Naive thymus-derived CD4-positive, alpha-beta T cell (primary cell): Measurements from ENCODE around the gene DKC1. TPM values are rescaled to one million over a fixed set of nuclear protein-coding genes. Genes with fewer than 3 reads are reported as not detected.

Experiments
- ATAC-seq: fragments of 150-1000 bp; cut with Tn5 transposase; 2 replicates; pipeline ENCODE4 v1.10.0; 2021; ENCODE audit warnings: mild to moderate bottlenecking, moderate library complexity
- CTCF ChIA-PET: fragments of 350-600 bp; sonication (Branson Sonifier 250); formaldehyde crosslinking; loops from one replicate; lab custom pipeline; 2021; ENCODE audit warnings: antibody characterized with exemption; lab: Charles Lee
- POLR2A ChIA-PET: fragments of 350-600 bp; sonication (Branson Sonifier 250); formaldehyde crosslinking; loops from one replicate; lab custom pipeline; 2021; ENCODE audit warnings: antibody characterized with exemption, inconsistent platforms; lab: Charles Lee
- DNase-seq, 9 donors: peaks; one replicate each; pipeline versions ENCODE4 v3.0.0 to v3.0.0-alpha.2; 2020 to 2022; ENCODE audit warnings: mixed read lengths in 1 of 9
- H3K27ac ChIP-seq: one replicate; pipeline ENCODE4 v1.7.0; 2013; ENCODE audit warnings: mild to moderate bottlenecking, low read depth, low read length, moderate library complexity
- H3K27me3 ChIP-seq, 2 donors: one replicate each; pipeline ENCODE4 v1.7.0; 2013; ENCODE audit warnings: low read length in 2 of 2, mild to moderate bottlenecking in 2 of 2, moderate library complexity in 2 of 2; ENCODE audit not compliant: control insufficient read depth in 2 of 2, insufficient read depth in 2 of 2
- H3K36me3 ChIP-seq, 3 experiments: 1 replicate in 2 of 3; 2 replicates in 1 of 3; pipeline ENCODE4 v1.7.0; 2013; ENCODE audit warnings: low read length in 3 of 3, mild to moderate bottlenecking in 3 of 3, moderate library complexity in 1 of 3; ENCODE audit not compliant: insufficient read depth in 3 of 3, control insufficient read depth in 2 of 3
- H3K4me1 ChIP-seq, 2 donors: one replicate each; pipeline ENCODE4 v1.7.0; 2013; ENCODE audit warnings: low read length in 2 of 2, mild to moderate bottlenecking in 2 of 2, moderate library complexity in 1 of 2; ENCODE audit not compliant: control insufficient read depth in 2 of 2, insufficient read depth in 2 of 2
- H3K4me3 ChIP-seq: 2 replicates; pipeline ENCODE4 v1.7.0; 2013; ENCODE audit warnings: mild to moderate bottlenecking, low read length
- H3K9me3 ChIP-seq, 3 experiments: 1 replicate in 2 of 3; 2 replicates in 1 of 3; pipeline ENCODE4 v1.7.0; 2013; ENCODE audit warnings: low read length in 3 of 3; ENCODE audit not compliant: control insufficient read depth in 2 of 3
- H3K27ac Mint-ChIP-seq, 9 donors: one replicate each; pipeline ENCODE4 v1.8.0; 2020 to 2022; ENCODE audit warnings: mixed read lengths in 9 of 9, mild to moderate bottlenecking in 8 of 9, moderate library complexity in 5 of 9, inconsistent platforms in 2 of 9
- H3K27me3 Mint-ChIP-seq, 5 donors: one replicate each; pipeline ENCODE4 v1.8.0; 2021 to 2022; ENCODE audit warnings: mixed read lengths in 5 of 5, mild to moderate bottlenecking in 1 of 5
- H3K36me3 Mint-ChIP-seq, 5 donors: one replicate each; pipeline ENCODE4 v1.8.0; 2020 to 2022; ENCODE audit warnings: mixed read lengths in 5 of 5, mild to moderate bottlenecking in 3 of 5, inconsistent platforms in 1 of 5
- H3K4me1 Mint-ChIP-seq, 7 donors: one replicate each; pipeline ENCODE4 v1.8.0; 2020 to 2022; ENCODE audit warnings: mixed read lengths in 7 of 7, mild to moderate bottlenecking in 3 of 7, inconsistent platforms in 1 of 7
- H3K4me3 Mint-ChIP-seq, 10 donors: one replicate each; pipeline ENCODE4 v1.8.0; 2020 to 2022; ENCODE audit warnings: mild to moderate bottlenecking in 10 of 10, mixed read lengths in 10 of 10, moderate library complexity in 6 of 10, inconsistent platforms in 2 of 10
- H3K9me3 Mint-ChIP-seq, 11 donors: one replicate each; pipeline ENCODE4 v1.8.0; 2020 to 2022; ENCODE audit warnings: mixed read lengths in 11 of 11, mild to moderate bottlenecking in 4 of 11, inconsistent platforms in 1 of 11, moderate library complexity in 1 of 11
- intact Hi-C, 2 donors: fragments of 100-400 bp; cut with micrococcal nuclease; formaldehyde crosslinking; loops; one replicate each; pipeline ENCODE4 v1.15.1; 2023
- polyA plus RNA-seq, 2 donors: library from polyadenylated mRNA; unstranded; fragments of 300-500 nt; fragmentation: Illumina TruSeq; gene quantifications; one replicate each; pipeline ENCODE4 v1.2.3, GENCODE V29; 2021
- total RNA-seq, 6 experiments: library from RNA in 5 of 6; stranded (reverse) in 5 of 6; gene quantifications; 1 replicate in 5 of 6; 2 replicates in 1 of 6; pipeline ENCODE4 v1.2.3 and lab custom pipeline; 2021 to 2026

Gene DKC1
- total and polyA plus RNA-seq, 7 experiments from 2014 or later: 35.4 to 75.0 (median 64.9) TPM

DNA sequence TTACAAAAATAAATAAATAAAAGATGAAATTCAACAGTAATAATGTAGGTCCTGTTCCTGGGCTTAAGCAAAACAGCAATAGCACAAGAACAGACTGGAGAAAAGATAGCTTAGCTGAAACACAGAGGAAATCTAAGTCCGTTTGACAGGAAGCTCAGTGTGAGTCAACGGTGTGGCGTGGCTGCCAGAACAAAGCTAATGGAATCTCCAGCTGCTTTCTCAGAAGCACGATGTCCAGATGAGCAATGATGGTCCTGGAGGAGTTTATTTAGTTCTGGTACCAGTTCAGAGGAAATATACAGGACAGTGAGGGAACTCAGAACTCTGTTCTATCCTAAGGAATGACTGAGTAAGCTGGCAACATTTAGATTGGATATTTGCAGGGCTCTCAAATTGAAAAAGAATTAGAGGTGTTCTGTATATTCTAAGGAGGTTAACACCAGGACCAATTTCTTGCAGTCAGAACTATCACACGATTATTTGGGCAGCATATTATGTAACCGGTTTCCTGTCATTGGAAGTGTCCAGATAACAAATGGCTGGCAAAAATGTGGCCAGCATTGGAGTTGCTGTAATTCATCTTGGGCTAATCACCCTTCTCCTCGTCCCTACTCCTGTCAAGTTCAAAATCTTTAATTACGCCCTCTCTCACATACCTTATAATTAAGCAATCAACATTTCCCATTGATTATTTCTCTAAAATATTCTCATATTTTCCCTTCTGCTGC, 24.5 kb upstream of the DKC1 start:
- CTCF ChIA-PET: interaction anchor here (1.4 to 2.0 kb wide), 2 partner anchors 10 to 11 kb away, joined by 4 to 16 read pairs; no protein-coding TSS in a partner anchor
- Histone ChIP-seq H3K4me3 (peak overlapping the region; percentile 32), H3K27ac (no peak overlapping the region), H3K27me3 (no peaks in the 10 kb centered on the region), H3K36me3 (no peaks in the 10 kb centered on the region), H3K4me1 (peaks cover 29 to 70% of the 10 kb centered on the region in 2 donors), H3K9me3 (no peaks in the 10 kb centered on the region)
- POLR2A ChIA-PET: interaction anchor here (0.6 to 1.7 kb wide), 3 partner anchors 8 to 25 kb away, joined by 3 to 4 read pairs (median 3); no protein-coding TSS in a partner anchor
- Mint-ChIP-seq H3K4me3 (peak overlapping the region in 8 of 10 donors; percentile 26 to 67 (median 38)), H3K9me3 (no peaks in the 10 kb centered on the region), H3K27ac (peak overlapping the region in 5 of 9 donors; percentile 38 to 77 (median 61)), H3K36me3 (peaks cover 0 to 23% (median 0%) of the 10 kb centered on the region in 5 donors), H3K4me1 (peaks cover 28 to 76% (median 55%) of the 10 kb centered on the region in 7 donors), H3K27me3 (no peaks in the 10 kb centered on the region)
- ATAC-seq (peak; percentile 52), DNase-seq (no peak)
- intact Hi-C loops: no loop called here

DNA sequence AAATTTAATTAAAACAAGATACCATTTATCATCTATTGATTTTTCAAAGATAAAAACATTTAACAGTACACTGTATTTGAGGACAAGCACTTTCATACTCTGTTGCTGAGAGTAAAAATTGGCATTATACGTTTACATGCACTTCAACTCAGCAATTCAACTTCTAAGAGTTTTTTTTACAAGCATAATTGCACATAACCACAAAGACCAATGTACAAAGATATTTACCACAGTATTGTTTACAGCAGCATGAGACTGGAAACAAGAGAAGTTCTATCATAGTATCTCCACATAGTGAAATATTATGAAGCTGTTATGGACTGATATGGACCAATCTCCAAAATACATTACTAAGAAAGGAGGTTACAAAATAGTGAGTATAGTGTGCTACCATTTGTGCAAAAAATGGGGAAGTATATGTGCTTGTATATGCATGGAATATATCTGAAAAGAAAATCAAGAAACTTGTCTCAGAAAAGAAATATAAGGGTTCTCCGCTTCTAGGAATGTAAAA, 22.7 kb upstream of the DKC1 start:
- H3K9me3 Mint-ChIP-seq: peaks cover 0 to 3% (median 0%) of the 10 kb centered on the region in 11 donors
- peaks cover 22 to 65% (median 38%) of the 10 kb centered on the region in 7 donors for H3K4me1 Mint-ChIP-seq
- Histone ChIP-seq H3K36me3 (no peaks in the 10 kb centered on the region), H3K4me3 (no peak overlapping the region), H3K27ac (no peak overlapping the region), H3K9me3 (no peaks in the 10 kb centered on the region), H3K27me3 (no peaks in the 10 kb centered on the region), H3K4me1 (peaks cover 14 to 56% of the 10 kb centered on the region in 2 donors)
- H3K36me3 Mint-ChIP-seq: peaks cover 0 to 30% (median 0%) of the 10 kb centered on the region in 5 donors
- H3K27me3 Mint-ChIP-seq: no peaks in the 10 kb centered on the region
- intact Hi-C loops: loop anchor here in 1 of 2 donors (1.0 kb wide), 1 partner anchor 8 kb away; no protein-coding TSS in a partner anchor
- ChIA-PET CTCF (interaction anchor here (0.6 to 1.4 kb wide), 2 partner anchors 9 to 110 kb away, joined by 3 to 4 read pairs; no protein-coding TSS in a partner anchor), POLR2A (no interaction called here)
- ATAC-seq (peak; percentile 20), DNase-seq (no peak)
- H3K4me3 Mint-ChIP-seq: peak overlapping the region in 1 of 10 donors; percentile 45
- H3K27ac Mint-ChIP-seq: peak overlapping the region in 1 of 9 donors; percentile 23

DNA sequence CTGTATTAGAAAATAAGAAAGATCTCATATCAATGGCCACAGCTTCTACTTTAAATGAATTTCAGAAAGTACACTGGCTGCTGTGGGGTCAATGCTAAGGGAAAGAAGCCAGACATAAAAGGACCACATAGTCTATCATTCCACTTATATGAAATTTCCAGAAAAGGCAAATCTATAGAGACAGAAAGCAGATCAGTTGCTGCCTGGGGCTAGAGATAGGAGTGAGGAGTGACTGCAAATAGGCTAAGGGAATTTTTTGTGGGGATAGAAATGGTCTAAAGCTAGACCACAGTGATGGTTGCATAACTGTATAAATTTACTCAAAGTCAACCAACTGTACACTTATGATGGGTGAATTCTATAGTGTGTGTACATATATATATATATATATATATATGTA, 20.1 kb upstream of the DKC1 start:
- no peak overlapping the region for H3K4me3 Mint-ChIP-seq
- peaks cover 4 to 41% (median 14%) of the 10 kb centered on the region in 7 donors for H3K4me1 Mint-ChIP-seq
- Histone ChIP-seq H3K36me3 (no peaks in the 10 kb centered on the region), H3K9me3 (no peaks in the 10 kb centered on the region), H3K4me1 (peaks cover under 1 to 34% of the 10 kb centered on the region in 2 donors), H3K27ac (no peak overlapping the region), H3K27me3 (no peaks in the 10 kb centered on the region), H3K4me3 (no peak overlapping the region)
- no peak overlapping the region for H3K27ac Mint-ChIP-seq
- H3K9me3 Mint-ChIP-seq: peaks cover 0 to 3% (median 0%) of the 10 kb centered on the region in 11 donors
- CTCF ChIA-PET: no interaction called here
- ATAC-seq (no peak), DNase-seq (no peak)
- peaks cover 0 to 27% (median 0%) of the 10 kb centered on the region in 5 donors for H3K36me3 Mint-ChIP-seq
- H3K27me3 Mint-ChIP-seq: no peaks in the 10 kb centered on the region
- POLR2A ChIA-PET: interaction anchor here (0.6 kb wide), 2 partner anchors 25 to 195 kb away, joined by 3 to 4 read pairs; no protein-coding TSS in a partner anchor
- intact Hi-C loops: no loop called here

DNA sequence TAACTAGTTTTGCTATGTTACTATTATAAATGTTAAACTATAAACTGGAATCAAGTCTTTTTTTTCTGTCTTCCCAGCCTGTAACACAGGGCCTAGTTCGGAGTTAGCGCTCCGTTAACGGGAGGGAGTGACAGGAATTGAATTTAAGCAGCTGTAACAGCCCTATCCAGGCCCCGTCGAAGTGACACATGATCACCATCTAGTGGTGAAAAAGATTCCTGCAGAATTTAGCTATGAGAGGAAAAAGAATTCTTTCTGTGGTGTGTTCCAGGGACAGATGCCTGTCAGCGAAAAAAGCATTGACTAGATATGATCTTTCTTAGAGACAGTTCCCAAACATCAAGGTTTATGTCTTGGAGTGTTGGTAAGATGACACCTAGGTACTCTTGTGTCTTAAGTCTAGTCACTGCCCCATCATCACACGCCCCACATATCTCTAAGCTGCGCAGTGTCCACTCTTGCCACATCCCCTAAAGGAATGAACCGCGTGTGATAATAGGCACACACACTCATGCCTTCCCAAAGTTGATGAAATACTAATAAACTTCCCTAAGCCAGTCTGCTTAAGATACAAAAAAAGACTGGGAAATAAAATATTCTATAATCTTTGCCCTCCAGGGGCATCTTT, 13.8 kb upstream of the DKC1 start:
- H3K36me3 ChIP-seq: no peaks in the 10 kb centered on the region
- intact Hi-C loops: loop anchor here (1.0 to 2.0 kb wide), 7 partner anchors 9 to 92 kb away; no protein-coding TSS in a partner anchor
- ChIA-PET POLR2A (interaction anchor here (0.6 to 4.5 kb wide), 6 partner anchors 8 to 196 kb away, joined by 3 to 40 read pairs (median 5); partner anchors contain the start of gene DKC1), CTCF (interaction anchor here (0.7 to 3.5 kb wide), 14 partner anchors 10 to 222 kb away, joined by 3 to 35 read pairs (median 4); partner anchors contain the start of genes DKC1 and SMIM9)
- DNase-seq: peak in 7 of 9 donors; percentile 46 to 73 (median 69)
- peaks cover 0 to 13% (median 0%) of the 10 kb centered on the region in 5 donors for H3K36me3 Mint-ChIP-seq
- peak overlapping the region in 1 of 9 donors; percentile 33 for H3K27ac Mint-ChIP-seq
- peaks cover 0 to 14% (median 0%) of the 10 kb centered on the region in 5 donors for H3K27me3 Mint-ChIP-seq
- H3K27ac ChIP-seq: no peak overlapping the region
- peaks cover 0 to 3% (median 0%) of the 10 kb centered on the region in 11 donors for H3K9me3 Mint-ChIP-seq
- H3K4me1 Mint-ChIP-seq: peaks cover 0 to 33% (median 22%) of the 10 kb centered on the region in 7 donors
- no peak overlapping the region for H3K4me3 ChIP-seq
- no peaks in the 10 kb centered on the region for H3K9me3 ChIP-seq
- peaks cover 12 to 17% of the 10 kb centered on the region in 2 donors for H3K4me1 ChIP-seq
- peak; percentile 81 for ATAC-seq
- H3K4me3 Mint-ChIP-seq: peak overlapping the region in 8 of 10 donors; percentile 3 to 64 (median 50)
- no peaks in the 10 kb centered on the region for H3K27me3 ChIP-seq

DNA sequence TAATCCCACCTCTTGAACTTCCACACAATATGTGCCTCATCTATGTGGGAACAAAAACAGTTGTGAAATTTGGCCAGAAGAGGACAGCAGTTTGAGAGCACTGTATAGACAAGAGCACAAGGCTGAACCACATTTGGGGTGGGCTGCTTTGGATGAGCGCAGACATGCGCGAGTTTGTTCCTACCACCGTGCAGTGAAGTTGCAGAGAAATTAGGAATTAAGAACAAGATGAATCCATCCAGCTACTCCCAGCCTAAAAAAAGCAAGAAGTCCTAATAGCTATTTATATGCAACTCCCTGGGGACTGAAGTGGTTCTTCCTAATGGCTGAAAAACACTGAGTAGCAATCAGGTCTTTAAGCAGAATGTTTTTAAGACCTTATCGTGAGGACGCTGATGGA, 12.8 kb upstream of the DKC1 start:
- Mint-ChIP-seq H3K36me3 (peaks cover 0 to 9% (median 0%) of the 10 kb centered on the region in 5 donors), H3K4me3 (peak overlapping the region; percentile 64 to 85 (median 79)), H3K27ac (peak overlapping the region in 2 of 9 donors; percentile 9 to 34), H3K9me3 (no peaks in the 10 kb centered on the region), H3K27me3 (peaks cover 0 to 14% (median 0%) of the 10 kb centered on the region in 5 donors), H3K4me1 (peaks cover 0 to 27% (median 18%) of the 10 kb centered on the region in 7 donors)
- Histone ChIP-seq H3K27me3 (no peaks in the 10 kb centered on the region), H3K4me3 (peak overlapping the region; percentile 51), H3K9me3 (no peaks in the 10 kb centered on the region), H3K27ac (peak overlapping the region; percentile 62), H3K4me1 (peaks cover 12 to 17% of the 10 kb centered on the region in 2 donors), H3K36me3 (no peaks in the 10 kb centered on the region)
- intact Hi-C loops: loop anchor here in 1 of 2 donors (1.0 to 2.0 kb wide), 2 partner anchors 15 to 91 kb away; no protein-coding TSS in a partner anchor
- ATAC-seq (no peak), DNase-seq (no peak)
- ChIA-PET POLR2A (interaction anchor here (0.9 to 4.5 kb wide), 4 partner anchors 12 to 36 kb away, joined by 3 to 40 read pairs (median 3); partner anchors contain the start of gene DKC1), CTCF (interaction anchor here (1.0 to 3.1 kb wide), 6 partner anchors 12 to 93 kb away, joined by 3 to 14 read pairs (median 4); partner anchors contain the start of gene DKC1)
